Trophoblast cell (in vitro differentiated cells and primary cell): Measurements from ENCODE around the gene RBM47.
A peak's percentile ranks its signal among the peaks of the same experiment; 100 is the strongest.

Experiments
- DNase-seq, 2 donors: peaks; one replicate each; pipeline ENCODE4 v3.0.0-alpha.2; 2016
- H2AFZ ChIP-seq: 2 replicates; pipeline ENCODE4 v1.6.1; 2013; ENCODE audit warnings: low read length, moderate library complexity, mild to moderate bottlenecking; ENCODE audit not compliant: insufficient read depth, poor library complexity
- H2AK5ac ChIP-seq: 2 replicates; pipeline ENCODE4 v1.6.1; 2013; ENCODE audit warnings: mild to moderate bottlenecking, low read length
- H2BK120ac ChIP-seq: 2 replicates; pipeline ENCODE4 v1.6.1; 2013; ENCODE audit warnings: low read length, mild to moderate bottlenecking, moderate library complexity; ENCODE audit not compliant: insufficient read depth, poor library complexity
- H2BK12ac ChIP-seq: 2 replicates; pipeline ENCODE4 v1.6.1; 2013; ENCODE audit warnings: mild to moderate bottlenecking, low read length, moderate library complexity
- H2BK5ac ChIP-seq: 2 replicates; pipeline ENCODE4 v1.6.1; 2013; ENCODE audit warnings: low read length, low read depth, moderate library complexity, mild to moderate bottlenecking; ENCODE audit not compliant: poor library complexity
- H3K14ac ChIP-seq: 2 replicates; pipeline ENCODE4 v1.6.1; 2013; ENCODE audit warnings: mild to moderate bottlenecking, low read length
- H3K18ac ChIP-seq: 2 replicates; pipeline ENCODE4 v1.6.1; 2013; ENCODE audit warnings: mild to moderate bottlenecking, low read length
- H3K23ac ChIP-seq: 2 replicates; pipeline ENCODE4 v1.6.1; 2013; ENCODE audit warnings: low read length
- H3K27ac ChIP-seq: 2 replicates; pipeline ENCODE4 v1.5.1; 2013; ENCODE audit warnings: low read depth, mild to moderate bottlenecking, inconsistent platforms, low read length, moderate library complexity
- H3K27me3 ChIP-seq: 2 replicates; pipeline ENCODE4 v1.6.1; 2013; ENCODE audit warnings: inconsistent platforms, mild to moderate bottlenecking, low read length, moderate library complexity; ENCODE audit not compliant: insufficient read depth
- H3K36me3 ChIP-seq, 2 experiments: 1 replicate in 1 of 2; 2 replicates in 1 of 2; pipeline ENCODE4 v1.6.1; 2013; ENCODE audit warnings: low read length in 2 of 2, mild to moderate bottlenecking in 2 of 2, moderate library complexity in 1 of 2; ENCODE audit not compliant: insufficient read depth in 2 of 2, control insufficient read depth in 1 of 2
- H3K4ac ChIP-seq: 2 replicates; pipeline ENCODE4 v1.6.1; 2013; ENCODE audit warnings: low read depth, mild to moderate bottlenecking, low read length, moderate library complexity
- H3K4me1 ChIP-seq, 2 experiments: 1 replicate in 1 of 2; 2 replicates in 1 of 2; pipeline ENCODE4 v1.6.1; 2013; ENCODE audit warnings: low read length in 2 of 2, mild to moderate bottlenecking in 2 of 2, moderate library complexity in 1 of 2; ENCODE audit not compliant: insufficient read depth in 2 of 2, control insufficient read depth in 1 of 2
- H3K4me2 ChIP-seq: 2 replicates; pipeline ENCODE4 v1.6.1; 2013; ENCODE audit warnings: inconsistent platforms, mild to moderate bottlenecking, low read length, moderate library complexity
- H3K4me3 ChIP-seq: 2 replicates; pipeline ENCODE4 v1.5.1; 2013; ENCODE audit warnings: mild to moderate bottlenecking, low read depth, low read length, inconsistent platforms
- H3K79me1 ChIP-seq: one replicate; pipeline ENCODE4 v1.6.1; 2013; ENCODE audit warnings: low read length
- H3K79me2 ChIP-seq: 2 replicates; pipeline ENCODE4 v1.6.1; 2013; ENCODE audit warnings: low read length, mild to moderate bottlenecking; ENCODE audit not compliant: control insufficient read depth, insufficient read depth, poor library complexity
- H3K9ac ChIP-seq: 2 replicates; pipeline ENCODE4 v1.6.1; 2013; ENCODE audit warnings: mild to moderate bottlenecking, low read length
- H3K9me3 ChIP-seq: 2 replicates; pipeline ENCODE4 v1.6.1; 2013; ENCODE audit warnings: low read depth, mild to moderate bottlenecking, control low read depth, inconsistent platforms, low read length; ENCODE audit not compliant: insufficient read depth
- H4K12ac ChIP-seq: 2 replicates; pipeline ENCODE4 v1.6.1; 2013; ENCODE audit warnings: low read depth, mild to moderate bottlenecking, low read length, moderate library complexity
- H4K8ac ChIP-seq: 2 replicates; pipeline ENCODE4 v1.6.1; 2013; ENCODE audit warnings: low read depth, mild to moderate bottlenecking, low read length, moderate library complexity
- H4K91ac ChIP-seq: one replicate; pipeline ENCODE4 v1.6.1; 2013; ENCODE audit warnings: low read depth, mild to moderate bottlenecking, low read length, moderate library complexity
- WGBS: extraction: QIAGEN DNeasy Blood & Tissue Kit; methylation state at CpG from one replicate; pipeline ENCODE4 v1.1.7; 2013; ENCODE audit warnings: missing lambda C conversion rate; ENCODE audit not compliant: insufficient read length, insufficient coverage; ENCODE audit errors: extremely low coverage; 5-methylcytosine and 5-hydroxymethylcytosine counted together

The RBM47 gene

DNA sequence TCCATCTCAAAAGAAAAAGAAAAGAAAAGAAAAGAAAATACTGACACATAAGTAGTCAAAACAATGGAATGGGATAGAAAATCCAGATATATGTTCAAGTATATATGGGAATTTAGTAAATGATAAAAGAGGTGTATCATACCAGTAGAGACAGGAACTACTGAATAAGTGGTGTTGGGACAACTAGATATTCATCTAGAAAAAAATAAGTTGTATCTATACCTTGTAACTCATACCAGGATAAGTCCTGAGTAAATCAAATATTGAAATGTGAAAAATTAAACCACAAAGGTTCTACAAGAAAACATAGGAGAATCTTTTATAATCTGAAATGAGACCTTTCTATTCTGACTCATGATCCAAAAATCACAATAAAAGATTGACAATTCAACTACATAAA, 58.5 kb downstream of the RBM47 start:
- no peak overlapping the region for H3K4me3 ChIP-seq
- no peak overlapping the region for H3K4me2 ChIP-seq
- no peak overlapping the region for H2BK5ac ChIP-seq

DNA sequence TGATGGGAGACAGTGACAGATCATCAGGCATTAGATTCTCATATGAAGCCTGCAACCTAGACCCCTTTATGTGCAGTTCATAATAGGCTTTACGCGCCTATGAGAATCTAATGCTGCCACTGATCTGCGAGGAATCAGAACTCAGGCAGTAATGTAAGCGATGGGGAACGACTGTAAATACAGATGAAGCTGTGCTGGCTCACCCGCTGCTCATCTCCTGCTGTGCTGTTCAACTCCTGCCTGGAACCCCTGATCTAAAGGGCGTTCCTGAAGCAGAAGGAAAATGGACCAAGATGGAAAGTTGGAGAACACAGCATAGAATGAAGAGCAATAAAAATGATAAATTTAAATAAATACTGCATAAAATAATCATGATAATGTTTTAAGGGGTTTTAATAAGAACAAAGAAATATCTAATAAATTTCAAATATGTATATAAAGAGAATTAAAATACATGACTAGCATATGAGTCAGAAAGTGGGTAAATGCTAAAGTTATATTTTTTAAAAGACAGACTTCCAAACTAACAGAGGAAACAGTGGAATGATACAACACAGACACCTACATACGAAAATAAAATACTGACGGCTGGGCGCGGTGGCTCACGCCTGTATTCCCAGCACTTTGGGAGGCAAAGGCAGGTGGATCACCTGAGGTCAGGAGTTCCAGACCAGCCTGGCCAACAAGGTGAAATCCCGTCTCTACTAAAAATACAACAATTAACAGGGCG, 59.2 kb downstream of the RBM47 start:
- no peak overlapping the region for H4K91ac ChIP-seq
- H3K18ac ChIP-seq: no peak overlapping the region
- no peak overlapping the region for H3K4me3 ChIP-seq
- H3K9me3 ChIP-seq: no peaks in the 10 kb centered on the region
- H2AK5ac ChIP-seq: no peak overlapping the region
- no peaks in the 10 kb centered on the region for H3K79me2 ChIP-seq
- no peak overlapping the region for H4K8ac ChIP-seq
- H3K9ac ChIP-seq: no peak overlapping the region
- H2AFZ ChIP-seq: no peak overlapping the region
- H3K79me1 ChIP-seq: peaks cover 9% of the 10 kb centered on the region
- H2BK12ac ChIP-seq: peak overlapping the region; percentile 69
- no peak for DNase-seq
- H3K23ac ChIP-seq: no peak overlapping the region
- peaks cover 0 to 4% of the 10 kb centered on the region in 2 experiments for H3K4me1 ChIP-seq
- no peak overlapping the region for H3K4ac ChIP-seq
- no peak overlapping the region for H2BK120ac ChIP-seq
- H3K14ac ChIP-seq: no peak overlapping the region
- peaks cover 0 to 3% of the 10 kb centered on the region in 2 experiments for H3K36me3 ChIP-seq
- H3K27me3 ChIP-seq: no peaks in the 10 kb centered on the region
- H4K12ac ChIP-seq: no peak overlapping the region
- H2BK5ac ChIP-seq: peak overlapping the region; percentile 27
- WGBS: no CpG with 5 or more reads among the region's 14 CpGs
- H3K4me2 ChIP-seq: no peak overlapping the region
- H3K27ac ChIP-seq: no peak overlapping the region

More for the DNA sequence above, 58.5 kb downstream of the RBM47 start:
- no peak overlapping the region for H3K27ac ChIP-seq
- no peaks in the 10 kb centered on the region for H3K27me3 ChIP-seq
- H3K4ac ChIP-seq: no peak overlapping the region
- H2AFZ ChIP-seq: no peak overlapping the region
- no peak overlapping the region for H3K14ac ChIP-seq
- H3K23ac ChIP-seq: no peak overlapping the region
- no peak overlapping the region for H2AK5ac ChIP-seq
- no peaks in the 10 kb centered on the region for H3K79me2 ChIP-seq
- no peak overlapping the region for H2BK12ac ChIP-seq
- peaks cover 0 to 3% of the 10 kb centered on the region in 2 experiments for H3K36me3 ChIP-seq
- H4K8ac ChIP-seq: no peak overlapping the region
- no peak overlapping the region for H2BK120ac ChIP-seq
- no peak overlapping the region for H3K9ac ChIP-seq
- peaks cover 7% of the 10 kb centered on the region for H3K79me1 ChIP-seq
- no peaks in the 10 kb centered on the region for H3K9me3 ChIP-seq
- DNase-seq: no peak
- H3K4me1 ChIP-seq: peaks cover 4 to 6% of the 10 kb centered on the region in 2 experiments
- no peak overlapping the region for H4K12ac ChIP-seq
- no peak overlapping the region for H3K18ac ChIP-seq
- no peak overlapping the region for H4K91ac ChIP-seq

DNA sequence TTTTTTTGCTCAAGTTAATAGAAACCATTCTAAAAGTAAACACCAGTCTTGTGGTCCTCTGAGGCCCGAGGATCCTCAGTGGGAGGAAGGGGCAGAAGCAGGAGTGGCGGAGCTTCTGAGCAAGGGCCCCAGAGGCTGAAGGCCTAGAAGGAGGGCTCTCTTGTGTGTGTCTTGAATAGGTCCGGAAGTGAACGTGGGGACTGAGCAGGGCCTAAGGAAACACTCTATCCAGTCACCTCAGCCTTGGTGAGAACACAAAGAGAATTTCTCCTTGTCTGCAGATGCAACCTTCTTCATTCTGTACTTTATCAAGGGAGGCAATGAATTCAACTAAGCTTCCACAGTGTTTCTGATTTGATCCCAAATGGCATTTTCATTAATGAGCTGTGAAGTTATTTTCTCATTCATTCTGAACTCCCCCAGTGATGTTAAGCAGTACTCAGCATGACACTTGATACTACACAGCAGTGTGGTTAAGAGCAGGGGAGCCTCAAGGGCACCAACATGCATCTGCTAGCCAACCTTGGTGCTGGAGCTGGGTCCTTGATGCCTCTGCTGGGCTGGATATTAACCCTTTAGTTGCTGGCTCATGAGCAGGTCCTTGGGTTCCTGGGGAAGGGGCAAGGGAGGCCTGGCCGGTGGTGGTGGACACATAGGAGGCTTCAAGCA, 64.7 kb downstream of the RBM47 start:
- no peak overlapping the region for H3K23ac ChIP-seq
- H4K8ac ChIP-seq: no peak overlapping the region
- no peak overlapping the region for H2BK5ac ChIP-seq
- no peak overlapping the region for H2AFZ ChIP-seq
- H3K27ac ChIP-seq: peak overlapping the region; percentile 71
- no peaks in the 10 kb centered on the region for H3K9me3 ChIP-seq
- H3K14ac ChIP-seq: no peak overlapping the region
- H2BK12ac ChIP-seq: no peak overlapping the region
- no peak overlapping the region for H3K18ac ChIP-seq
- peaks cover 2% of the 10 kb centered on the region for H3K79me2 ChIP-seq
- peaks cover 15 to 26% of the 10 kb centered on the region in 2 experiments for H3K4me1 ChIP-seq
- H3K79me1 ChIP-seq: peaks cover 17% of the 10 kb centered on the region
- no peak overlapping the region for H4K12ac ChIP-seq
- H3K4me2 ChIP-seq: no peak overlapping the region
- no peak for DNase-seq
- no peak overlapping the region for H2AK5ac ChIP-seq
- no peaks in the 10 kb centered on the region for H3K36me3 ChIP-seq
- H3K4ac ChIP-seq: no peak overlapping the region
- no peak overlapping the region for H3K4me3 ChIP-seq
- H2BK120ac ChIP-seq: peak overlapping the region; percentile 57
- no CpG with 5 or more reads among the region's 5 CpGs for WGBS
- H3K9ac ChIP-seq: no peak overlapping the region
- H4K91ac ChIP-seq: no peak overlapping the region
- no peaks in the 10 kb centered on the region for H3K27me3 ChIP-seq

DNA sequence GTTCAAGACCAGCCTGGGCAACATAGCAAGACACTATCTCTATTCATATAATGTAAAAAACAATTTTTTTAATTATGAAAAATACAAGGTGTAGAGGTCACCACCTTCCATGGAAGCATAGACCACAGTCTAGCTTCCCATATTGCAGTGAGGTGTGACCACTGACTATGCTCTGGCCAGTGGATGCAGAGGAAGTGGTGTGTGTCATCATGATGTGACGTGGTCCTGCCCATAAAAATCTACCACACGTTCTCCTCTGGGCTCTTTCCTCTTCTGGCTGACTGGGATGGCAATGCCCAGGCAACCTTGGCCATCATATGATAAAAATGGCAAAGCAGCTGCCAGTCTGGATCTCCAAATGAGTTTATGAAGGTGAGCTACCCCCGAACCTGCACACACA, 65.7 kb downstream of the RBM47 start:
- Histone ChIP-seq H4K91ac (peak overlapping the region; percentile 50), H3K27me3 (no peaks in the 10 kb centered on the region), H2AK5ac (peak overlapping the region; percentile 83), H4K8ac (peak overlapping the region; percentile 23), H2BK5ac (peak overlapping the region; percentile 21), H2AFZ (no peak overlapping the region), H3K36me3 (no peaks in the 10 kb centered on the region), H2BK12ac (peak overlapping the region; percentile 67), H3K79me1 (peaks cover 17% of the 10 kb centered on the region), H3K27ac (peak overlapping the region; percentile 32), H3K4me1 (peaks cover 15 to 26% of the 10 kb centered on the region in 2 experiments), H3K23ac (no peak overlapping the region), H4K12ac (no peak overlapping the region), H3K18ac (no peak overlapping the region), H3K14ac (peak overlapping the region; percentile 39), H3K9ac (no peak overlapping the region), H3K4me3 (no peak overlapping the region), H3K9me3 (no peaks in the 10 kb centered on the region), H3K79me2 (peaks cover 2% of the 10 kb centered on the region), H2BK120ac (peak overlapping the region; percentile 88), H3K4me2 (no peak overlapping the region), H3K4ac (peak overlapping the region; percentile 52)
- no CpG with 5 or more reads among the region's 3 CpGs for WGBS
- DNase-seq: peak in 1 of 2 donors; percentile 43
